NAMALWA (cell line): ENCODE results near the gene ISCU.
"Not testable (repeated sequence)": the region's sequence is repeated elsewhere in the genome, so short reads cannot be mapped to it uniquely, and the experiment has no call there.

Experiments
- DNase-seq: peaks from one replicate; pipeline ENCODE4 v3.0.0-alpha.2; 2015; ENCODE audit warnings: low spot score

Gene ISCU

GRCh38 chr12:108543652-108544051 is 18.7 kb upstream of the ISCU start:
- DNase-seq: no peak

- no peak for DNase-seq
Measured at GRCh38 chr12:108547686-108548085, 14.7 kb upstream of the ISCU start.

- DNase-seq: no peak
Measured at GRCh38 chr12:108548954-108549521, 13.4 kb upstream of the ISCU start.

- no peak for DNase-seq
Measured at GRCh38 chr12:108551535-108551934, 10.9 kb upstream of the ISCU start.

- no peak for DNase-seq
Measured at GRCh38 chr12:108553799-108554198, 8.6 kb upstream of the ISCU start.

- not testable (repeated sequence) for DNase-seq
Measured at GRCh38 chr12:108555383-108555782, 7.0 kb upstream of the ISCU start.

GRCh38 chr12:108559007-108559655 is 3.3 kb upstream of the ISCU start:
- no peak for DNase-seq

GRCh38 chr12:108559748-108560147 is 2.6 kb upstream of the ISCU start:
- DNase-seq: peak; percentile 30

- peak; percentile 52 for DNase-seq
Measured at GRCh38 chr12:108560321-108560721, 2.1 kb upstream of the ISCU start.

GRCh38 chr12:108560752-108561719 is 1.4 kb upstream of the ISCU start, which contains the start of gene SART3:
TSS of gene SART3 (minus strand) at chr12:108561173. CDS start at chr12:108561154, 19 bp downstream.
- DNase-seq: peak; percentile 96

- DNase-seq: no peak
Measured at GRCh38 chr12:108561852-108562347, 496 bp upstream of the ISCU start.

GRCh38 chr12:108563136-108563803 is 874 bp downstream of the ISCU start:
- peak; percentile 98 for DNase-seq

- no peak for DNase-seq
Measured at GRCh38 chr12:108563804-108564151, 1.4 kb downstream of the ISCU start.

- no peak for DNase-seq
Measured at GRCh38 chr12:108564724-108565123, 2.3 kb downstream of the ISCU start.

- DNase-seq: no peak
Measured at GRCh38 chr12:108565146-108565545, 2.8 kb downstream of the ISCU start.

- peak; percentile 91 for DNase-seq
Measured at GRCh38 chr12:108565976-108566375, 3.6 kb downstream of the ISCU start.

GRCh38 chr12:108566452-108566851 is 4.1 kb downstream of the ISCU start:
- DNase-seq: no peak

GRCh38 chr12:108567406-108568337 is 5.3 kb downstream of the ISCU start:
- DNase-seq: no peak

GRCh38 chr12:108568338-108569154 is 6.2 kb downstream of the ISCU start:
- peak; percentile 55 for DNase-seq
